ENCODE results near the gene DDX27. TPM values are rescaled to one million over a fixed set of nuclear protein-coding genes. Genes with fewer than 3 reads are reported as not detected.

Gene DDX27
- total RNA-seq, 1 donor from 2014 or later: 37.9 TPM

DNA sequence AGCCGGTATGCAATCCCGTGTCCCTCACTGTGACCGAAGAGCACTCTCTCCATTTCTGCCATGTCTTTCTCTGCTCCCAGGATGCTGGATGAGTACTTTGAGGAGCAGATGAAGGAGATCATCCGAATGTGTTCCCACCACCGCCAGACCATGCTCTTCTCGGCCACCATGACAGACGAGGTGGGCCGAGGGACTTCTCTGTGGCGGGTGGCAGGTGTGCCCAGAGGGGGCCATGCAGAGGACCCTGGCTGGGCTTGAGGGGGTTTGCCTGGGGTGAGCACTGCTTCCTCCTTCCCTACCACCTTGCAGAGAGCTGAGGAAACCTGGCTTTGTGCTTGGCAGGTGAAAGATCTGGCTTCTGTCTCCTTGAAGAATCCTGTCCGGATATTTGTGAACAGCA is 14.0 kb downstream of the DDX27 start:
- no peak for DNase-seq (ENCODE audit: low spot score in 2 of 2, unreplicated experiment in 2 of 2)
- peaks cover 53% of the 10 kb centered on the region for H3K36me3 Mint-ChIP-seq
- H3K9me3 Mint-ChIP-seq: no peaks in the 10 kb centered on the region
- no peak overlapping the region for H3K4me3 Mint-ChIP-seq
- H3K27ac Mint-ChIP-seq: no peak overlapping the region
- TF ChIP-seq, protein P1, sequence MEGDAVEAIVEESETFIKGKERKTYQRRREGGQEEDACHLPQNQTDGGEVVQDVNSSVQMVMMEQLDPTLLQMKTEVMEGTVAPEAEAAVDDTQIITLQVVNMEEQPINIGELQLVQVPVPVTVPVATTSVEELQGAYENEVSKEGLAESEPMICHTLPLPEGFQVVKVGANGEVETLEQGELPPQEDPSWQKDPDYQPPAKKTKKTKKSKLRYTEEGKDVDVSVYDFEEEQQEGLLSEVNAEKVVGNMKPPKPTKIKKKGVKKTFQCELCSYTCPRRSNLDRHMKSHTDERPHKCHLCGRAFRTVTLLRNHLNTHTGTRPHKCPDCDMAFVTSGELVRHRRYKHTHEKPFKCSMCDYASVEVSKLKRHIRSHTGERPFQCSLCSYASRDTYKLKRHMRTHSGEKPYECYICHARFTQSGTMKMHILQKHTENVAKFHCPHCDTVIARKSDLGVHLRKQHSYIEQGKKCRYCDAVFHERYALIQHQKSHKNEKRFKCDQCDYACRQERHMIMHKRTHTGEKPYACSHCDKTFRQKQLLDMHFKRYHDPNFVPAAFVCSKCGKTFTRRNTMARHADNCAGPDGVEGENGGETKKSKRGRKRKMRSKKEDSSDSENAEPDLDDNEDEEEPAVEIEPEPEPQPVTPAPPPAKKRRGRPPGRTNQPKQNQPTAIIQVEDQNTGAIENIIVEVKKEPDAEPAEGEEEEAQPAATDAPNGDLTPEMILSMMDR (IDR thresholded peaks at IDR 0.05; ENCODE audit: unreplicated experiment): no peak
- H3K27me3 Mint-ChIP-seq (ENCODE audit: low read depth): no peaks in the 10 kb centered on the region
- H3K4me1 Mint-ChIP-seq: peaks cover 14% of the 10 kb centered on the region

DNA sequence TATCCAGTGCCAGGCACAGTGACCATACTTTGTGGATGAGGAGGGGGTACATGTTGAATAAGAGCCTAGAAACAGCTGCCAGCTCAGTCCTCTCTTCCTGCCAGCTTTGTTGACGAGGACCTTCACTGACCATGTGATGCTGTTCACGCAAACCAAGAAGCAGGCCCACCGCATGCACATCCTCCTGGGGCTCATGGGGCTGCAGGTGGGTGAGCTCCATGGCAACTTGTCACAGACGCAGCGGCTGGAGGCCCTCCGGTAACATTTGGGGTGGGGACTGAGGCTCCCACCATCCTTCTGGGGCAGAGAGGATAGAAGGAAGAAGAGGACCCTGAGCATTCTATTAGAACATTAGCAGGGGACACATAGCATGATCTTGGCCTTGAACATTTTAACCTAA is 15.6 kb downstream of the DDX27 start:
- TF ChIP-seq, protein P1 (IDR thresholded peaks at IDR 0.05; ENCODE audit: unreplicated experiment): no peak
- no peak overlapping the region for H3K4me3 Mint-ChIP-seq
- H3K27ac Mint-ChIP-seq: no peak overlapping the region
- no peaks in the 10 kb centered on the region for H3K27me3 Mint-ChIP-seq (ENCODE audit: low read depth)
- no peaks in the 10 kb centered on the region for H3K9me3 Mint-ChIP-seq
- no peak for DNase-seq (ENCODE audit: low spot score in 2 of 2, unreplicated experiment in 2 of 2)
- peaks cover 14% of the 10 kb centered on the region for H3K4me1 Mint-ChIP-seq
- peaks cover 58% of the 10 kb centered on the region for H3K36me3 Mint-ChIP-seq

DNA sequence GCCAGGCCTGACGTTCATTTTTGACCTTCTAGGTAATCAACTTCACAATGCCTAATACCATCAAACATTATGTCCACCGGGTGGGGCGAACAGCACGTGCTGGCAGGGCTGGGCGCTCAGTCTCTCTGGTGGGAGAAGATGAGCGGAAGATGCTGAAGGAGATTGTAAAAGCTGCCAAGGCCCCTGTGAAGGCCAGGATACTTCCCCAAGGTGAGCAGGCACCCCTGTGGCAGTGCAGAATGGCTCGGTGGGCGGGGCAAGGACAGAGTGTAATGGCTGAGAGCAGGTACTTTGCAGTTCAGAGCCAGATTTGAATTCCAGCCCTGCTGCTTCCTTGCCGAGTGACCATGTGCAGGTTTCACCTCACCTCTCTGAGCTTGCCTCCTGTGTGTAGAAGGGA is 17.1 kb downstream of the DDX27 start:
- Mint-ChIP-seq H3K27me3 (ENCODE audit: low read depth) (no peaks in the 10 kb centered on the region), H3K4me3 (no peak overlapping the region), H3K4me1 (peaks cover 2% of the 10 kb centered on the region), H3K36me3 (peaks cover 47% of the 10 kb centered on the region), H3K9me3 (no peaks in the 10 kb centered on the region), H3K27ac (no peak overlapping the region)
- no peak for DNase-seq (ENCODE audit: low spot score in 2 of 2, unreplicated experiment in 2 of 2)
- TF ChIP-seq, protein P1 (IDR thresholded peaks at IDR 0.05; ENCODE audit: unreplicated experiment): no peak

DNA sequence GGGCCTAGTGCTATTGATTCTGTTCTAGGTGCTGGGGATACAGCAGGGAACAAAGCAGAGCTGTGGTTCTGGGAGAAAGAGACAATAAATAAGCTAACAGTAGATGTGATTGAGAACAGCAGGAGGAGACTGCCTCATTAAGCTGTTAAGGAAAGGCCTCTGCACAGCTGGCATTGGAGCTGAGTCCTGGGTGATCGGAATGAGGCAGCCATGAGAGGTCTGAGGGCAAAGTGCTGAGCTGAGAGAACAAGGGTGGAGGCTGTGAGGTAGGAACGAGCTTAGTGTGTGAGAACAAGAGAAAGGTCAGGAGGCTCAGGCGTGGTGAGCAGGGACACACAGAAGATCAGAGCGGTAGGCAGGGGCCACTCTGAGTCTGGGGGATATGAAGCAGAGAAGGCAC is 18.3 kb downstream of the DDX27 start:
- DNase-seq (ENCODE audit: low spot score in 2 of 2, unreplicated experiment in 2 of 2): no peak
- peaks cover 48% of the 10 kb centered on the region for H3K36me3 Mint-ChIP-seq
- TF ChIP-seq, protein P1 (IDR thresholded peaks at IDR 0.05; ENCODE audit: unreplicated experiment): no peak
- H3K9me3 Mint-ChIP-seq: no peaks in the 10 kb centered on the region
- no peaks in the 10 kb centered on the region for H3K4me1 Mint-ChIP-seq
- H3K27me3 Mint-ChIP-seq (ENCODE audit: low read depth): no peaks in the 10 kb centered on the region
- no peak overlapping the region for H3K4me3 Mint-ChIP-seq
- H3K27ac Mint-ChIP-seq: no peak overlapping the region

DNA sequence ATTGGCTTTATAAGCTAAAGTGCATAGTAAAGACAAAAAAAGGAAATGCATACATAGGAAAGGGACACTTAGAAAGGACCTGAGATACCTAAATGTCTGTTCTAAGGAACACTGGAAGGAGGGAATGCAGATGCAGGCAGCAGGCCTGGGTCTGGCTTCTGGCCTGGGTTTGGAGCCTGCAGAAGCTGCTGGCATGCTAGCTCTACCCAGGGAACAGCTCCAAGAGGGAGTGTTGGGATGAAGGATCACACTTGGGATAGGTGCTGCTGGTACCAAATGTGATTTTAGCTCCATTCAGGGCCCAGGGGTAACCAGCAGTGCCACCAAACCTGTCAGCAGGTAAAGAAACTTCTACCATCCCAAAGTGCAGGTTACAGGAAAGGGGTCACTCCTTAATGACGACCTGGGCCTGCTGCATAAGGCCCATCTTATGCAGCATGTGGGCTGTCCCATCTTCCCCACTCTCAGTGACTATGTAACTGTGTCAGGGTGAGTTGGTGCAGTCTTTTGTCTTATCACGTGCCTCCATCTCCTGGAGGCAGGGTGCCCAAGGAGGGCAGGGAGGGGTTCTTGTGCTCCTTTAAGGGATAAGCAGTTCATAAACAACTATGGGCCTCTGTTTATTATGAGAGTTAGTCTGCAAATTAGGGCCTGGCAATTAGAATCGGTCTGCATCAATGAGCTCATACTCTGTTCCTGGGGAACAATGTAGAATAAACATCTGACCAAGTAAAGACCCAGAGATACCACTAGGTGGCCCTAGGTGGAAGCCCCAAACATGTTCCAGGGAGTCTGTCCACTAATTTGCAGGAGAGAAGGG is 26.9 kb downstream of the DDX27 start:
- DNase-seq (ENCODE audit: low spot score in 2 of 2, unreplicated experiment in 2 of 2): no peak

More for the DNA sequence above, 26.9 kb downstream of the DDX27 start:
- Mint-ChIP-seq H3K4me3 (no peak overlapping the region), H3K27ac (peak overlapping the region; percentile 27), H3K9me3 (no peaks in the 10 kb centered on the region), H3K36me3 (peaks cover 30% of the 10 kb centered on the region), H3K4me1 (no peaks in the 10 kb centered on the region), H3K27me3 (ENCODE audit: low read depth) (no peaks in the 10 kb centered on the region)
- TF ChIP-seq, protein P1 (IDR thresholded peaks at IDR 0.05; ENCODE audit: unreplicated experiment): peak; percentile 21

Measured in mesothelial cell of epicardium (in vitro differentiated cells).